SH-SY5Y (cell line): ENCODE measurements around the gene PLAC9.

Experiments
- GATA2 ChIP-seq: IDR thresholded peaks from 2 replicates; pipeline ENCODE4 v1.6.1; 2011; ENCODE audit warnings: mild to moderate bottlenecking, low read depth, low read length
- GATA3 ChIP-seq: IDR thresholded peaks from 2 replicates; pipeline ENCODE4 v1.6.1; 2011; ENCODE audit warnings: low read depth, mild to moderate bottlenecking, low read length, moderate library complexity

DNA sequence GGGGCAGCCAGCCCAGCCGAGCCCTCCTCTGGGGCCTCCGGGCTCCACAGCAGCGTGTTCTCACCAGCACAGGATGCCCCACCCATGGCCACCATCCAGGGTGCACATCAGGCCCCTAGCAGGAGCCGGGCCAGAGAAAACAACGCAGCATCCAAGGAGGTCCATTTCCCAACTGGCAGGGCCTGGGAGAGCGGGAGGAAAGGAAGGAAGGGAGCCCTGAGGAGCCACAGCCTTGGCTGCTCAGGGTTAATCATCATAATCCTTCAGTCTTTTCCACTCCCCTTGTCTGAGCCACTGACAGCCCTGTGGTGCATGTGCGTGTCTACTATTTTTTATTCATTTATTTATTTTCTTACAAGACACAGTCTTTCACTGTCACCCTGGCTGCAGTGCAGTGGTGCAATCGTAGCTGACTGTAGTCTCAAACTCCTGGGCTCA lies 3.6 kb downstream of the PLAC9 start:
- no peak for TF ChIP-seq GATA3
- no peak for TF ChIP-seq GATA2
